GM10248 (cell line): ENCODE measurements around the gene LRRC70.

Experiments used
- CTCF ChIA-PET: fragments of 300-600 bp; sonication (Branson Sonifier 250); formaldehyde crosslinking; extraction: SDS; loops from one replicate; lab custom pipeline; 2021; ENCODE audit warnings: antibody characterized with exemption; lab: Yijun Ruan, JAX
- POLR2A ChIA-PET: fragments of 350-650 bp; sonication (Branson Sonifier 250); formaldehyde crosslinking; extraction: SDS; loops from one replicate; lab custom pipeline; 2020; ENCODE audit warnings: antibody characterized with exemption; lab: Yijun Ruan, JAX
- DNase-seq: peaks from one replicate; pipeline ENCODE4 v3.0.0; 2012; ENCODE audit errors: extremely low spot score
- CTCF ChIP-seq: IDR thresholded peaks from 2 replicates; pipeline ENCODE4 v1.5.1; 2012; ENCODE audit warnings: mild to moderate bottlenecking, low read depth; ENCODE audit errors: extremely low read depth, missing control alignments, control extremely low read depth

Gene LRRC70

DNA sequence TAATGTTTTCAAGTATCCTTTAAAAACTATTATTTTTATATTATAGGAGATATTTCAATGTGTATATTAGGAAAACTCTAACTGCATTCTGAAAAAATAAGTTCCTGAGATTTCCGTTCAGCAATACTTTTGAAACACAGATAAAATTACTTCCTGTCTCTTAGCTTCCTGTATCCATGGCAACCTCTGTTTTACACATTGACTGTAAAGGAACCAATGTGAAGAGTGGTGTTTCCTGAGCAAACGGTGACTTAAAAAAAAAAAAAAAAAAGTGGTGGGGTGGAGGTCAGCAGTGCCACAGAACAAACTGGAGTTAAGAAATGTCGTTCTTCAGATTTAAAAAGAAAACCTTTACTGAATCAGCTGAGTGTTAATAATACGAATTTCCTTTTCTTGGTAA is at the start of gene LRRC70:
TSS of gene LRRC70 (plus strand) at position 280 of the 400 bp plus-strand sequence. CDS start 620 bp downstream, outside the sequence.
- peak; percentile 20 for DNase-seq
- CTCF ChIA-PET = interaction anchor here (0.6 kb wide), 1 partner anchor 9 kb away, joined by 3 read pairs; no protein-coding TSS in a partner anchor
- POLR2A ChIA-PET = no interaction called here

GRCh38 chr5:62533597-62533996 is 45.0 kb upstream of the LRRC70 start:
- no peak for DNase-seq
- TF ChIP-seq CTCF = no peak
- POLR2A ChIA-PET = no interaction called here
- CTCF ChIA-PET = no interaction called here

More for the DNA sequence above, at the start of gene LRRC70:
- no peak for TF ChIP-seq CTCF

GRCh38 chr5:62534461-62535236 is 44.0 kb upstream of the LRRC70 start:
- no peak for TF ChIP-seq CTCF
- CTCF ChIA-PET = no interaction called here

GRCh38 chr5:62536232-62536631 is 42.4 kb upstream of the LRRC70 start:
- ChIA-PET POLR2A (no interaction called here), CTCF (no interaction called here)
- no peak for DNase-seq
- TF ChIP-seq CTCF = no peak

More at GRCh38 chr5:62534461-62535236, 44.0 kb upstream of the LRRC70 start:
- POLR2A ChIA-PET = no interaction called here
- no peak for DNase-seq

DNA sequence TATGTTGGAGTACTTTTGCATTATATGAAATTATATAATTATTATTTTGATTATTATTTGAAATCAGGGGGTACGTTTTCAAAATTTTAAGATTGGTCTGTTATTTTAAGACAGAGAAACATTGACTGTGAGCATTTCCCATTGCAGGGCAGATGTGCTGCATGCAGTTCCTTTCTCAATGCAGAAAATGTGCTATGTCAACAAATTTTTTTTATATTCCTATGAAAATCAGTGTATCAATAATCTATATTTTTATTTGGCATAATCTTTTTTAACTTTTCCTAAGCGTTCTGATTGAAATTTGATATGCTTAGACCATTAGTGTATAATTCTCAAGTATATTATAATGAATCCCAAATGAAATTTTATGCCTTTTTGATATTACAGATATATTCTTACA is 41.8 kb upstream of the LRRC70 start:
- POLR2A ChIA-PET = no interaction called here

More for the DNA sequence above, 41.8 kb upstream of the LRRC70 start:
- no peak for TF ChIP-seq CTCF
- CTCF ChIA-PET = no interaction called here
- DNase-seq = no peak
